Femur (tissue), 1 donor: Measurements from ENCODE around the gene LINC00237.

Source experiments
- DNase-seq: peaks from one replicate; pipeline ENCODE4 v3.0.0-alpha.2; 2017

LINC00237 gene

DNA sequence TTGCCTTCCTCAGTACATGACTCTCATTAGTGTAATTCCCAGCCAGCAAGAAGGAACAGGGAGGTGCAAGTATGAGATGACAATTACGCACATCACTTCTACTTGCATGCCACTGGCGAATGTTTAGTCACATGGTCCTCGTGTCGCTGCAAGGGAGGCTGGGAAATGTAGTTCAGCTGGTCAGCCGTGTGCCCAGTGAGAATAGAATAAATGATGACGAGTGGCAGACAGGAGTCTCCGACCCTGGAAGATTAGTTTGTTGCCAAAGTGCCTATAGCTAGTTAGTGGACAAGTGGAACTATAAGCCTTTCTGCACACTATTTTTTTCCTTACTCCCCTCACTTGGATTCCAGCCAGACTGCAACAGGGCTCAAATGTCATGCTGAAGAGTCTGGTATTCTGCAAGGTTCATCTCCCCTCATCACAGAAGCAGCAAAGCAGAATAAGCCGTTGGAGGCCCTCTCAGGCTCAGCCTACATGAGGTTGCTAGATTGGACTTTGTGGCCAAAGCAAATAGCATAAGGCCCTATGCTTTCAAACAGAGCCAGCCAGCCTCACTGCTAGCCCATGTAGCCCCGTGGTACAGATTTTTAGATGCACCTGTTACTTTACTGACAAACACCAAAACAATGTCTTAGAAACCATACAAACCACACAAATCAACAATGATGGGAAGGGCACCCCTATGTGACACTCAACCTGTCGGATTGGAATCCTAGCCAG is 9.7 kb downstream of the LINC00237 start:
- no peak for DNase-seq

DNA sequence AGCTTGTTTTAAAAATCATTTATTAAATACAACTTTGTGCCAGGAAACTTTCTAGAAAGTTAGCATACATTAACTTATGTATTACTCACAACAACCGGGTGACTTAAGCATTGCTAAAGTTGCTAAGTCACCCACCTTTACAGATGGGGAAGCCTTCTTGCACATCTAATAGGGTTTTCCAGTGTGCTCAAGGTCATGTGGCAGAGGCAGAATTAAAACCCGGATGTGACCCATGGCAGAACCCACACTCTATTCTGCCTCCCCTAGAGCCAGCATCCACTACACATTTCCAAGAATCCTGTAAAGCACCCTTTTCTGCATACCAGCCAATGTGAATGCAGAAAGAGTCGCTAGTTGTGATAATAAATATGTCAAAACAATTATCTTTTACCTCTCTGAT is 13.4 kb downstream of the LINC00237 start:
- no peak for DNase-seq

DNA sequence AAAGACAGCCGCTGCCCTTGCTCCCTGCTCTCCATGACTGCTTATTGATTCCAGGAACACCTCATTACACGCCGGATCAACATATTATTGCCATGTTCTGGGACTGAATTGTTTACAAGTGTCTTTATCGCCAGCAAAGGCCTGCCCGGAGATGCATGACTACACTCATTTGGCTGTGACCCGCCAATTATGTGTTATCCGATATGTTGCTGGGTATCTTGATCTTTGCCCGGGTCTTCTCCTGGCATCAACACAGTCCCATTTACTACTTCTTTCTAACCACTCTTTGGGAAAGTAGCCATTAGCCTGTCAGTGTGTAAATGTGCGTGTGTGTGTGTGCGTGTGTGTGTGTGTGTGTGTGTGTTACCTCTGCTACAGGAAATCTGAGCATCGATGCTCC is 15.4 kb downstream of the LINC00237 start:
- no peak for DNase-seq

DNA sequence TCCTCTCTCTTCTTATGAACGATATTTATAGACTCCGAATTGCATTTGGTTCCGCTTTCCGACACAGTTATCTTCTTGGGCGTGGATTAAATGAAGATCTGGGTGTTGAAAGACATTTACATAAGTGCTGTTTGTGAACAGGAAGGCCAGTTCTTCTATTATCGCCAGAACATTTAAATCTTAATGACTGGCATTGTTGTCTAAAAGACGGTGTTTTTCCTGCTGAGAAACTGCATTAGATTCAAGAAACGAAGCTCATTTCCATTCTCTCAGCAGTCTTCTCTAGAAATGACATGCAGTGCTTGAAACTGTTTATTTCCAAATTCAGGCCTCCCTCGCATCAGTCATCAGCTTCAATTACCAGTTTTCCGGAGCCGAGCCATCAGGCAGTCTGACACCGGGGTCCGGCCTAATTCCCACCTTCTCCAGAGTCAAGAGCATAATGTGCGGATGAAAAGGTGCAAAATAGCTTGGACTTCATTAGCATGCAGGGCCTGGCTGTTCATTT is 16.0 kb downstream of the LINC00237 start:
- no peak for DNase-seq

DNA sequence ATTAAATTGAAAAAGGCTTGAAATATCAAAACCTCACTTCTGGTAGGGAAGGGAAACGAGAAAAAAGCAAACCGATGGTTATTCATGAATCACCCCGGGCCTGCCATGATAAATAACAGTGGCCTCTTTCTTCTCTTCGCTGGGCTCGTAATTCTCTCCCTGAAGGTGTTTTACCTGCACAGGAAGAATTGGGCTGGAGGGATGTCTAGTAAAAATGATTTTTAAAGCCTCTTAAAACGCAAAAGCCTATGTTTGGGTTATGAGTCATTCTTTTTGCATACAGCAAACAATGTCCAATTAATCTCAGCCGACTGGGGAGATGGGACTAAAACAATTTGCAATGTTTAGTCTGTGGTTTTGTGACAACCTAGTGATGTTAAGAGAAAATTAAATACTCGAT is 16.8 kb downstream of the LINC00237 start:
- no peak for DNase-seq

DNA sequence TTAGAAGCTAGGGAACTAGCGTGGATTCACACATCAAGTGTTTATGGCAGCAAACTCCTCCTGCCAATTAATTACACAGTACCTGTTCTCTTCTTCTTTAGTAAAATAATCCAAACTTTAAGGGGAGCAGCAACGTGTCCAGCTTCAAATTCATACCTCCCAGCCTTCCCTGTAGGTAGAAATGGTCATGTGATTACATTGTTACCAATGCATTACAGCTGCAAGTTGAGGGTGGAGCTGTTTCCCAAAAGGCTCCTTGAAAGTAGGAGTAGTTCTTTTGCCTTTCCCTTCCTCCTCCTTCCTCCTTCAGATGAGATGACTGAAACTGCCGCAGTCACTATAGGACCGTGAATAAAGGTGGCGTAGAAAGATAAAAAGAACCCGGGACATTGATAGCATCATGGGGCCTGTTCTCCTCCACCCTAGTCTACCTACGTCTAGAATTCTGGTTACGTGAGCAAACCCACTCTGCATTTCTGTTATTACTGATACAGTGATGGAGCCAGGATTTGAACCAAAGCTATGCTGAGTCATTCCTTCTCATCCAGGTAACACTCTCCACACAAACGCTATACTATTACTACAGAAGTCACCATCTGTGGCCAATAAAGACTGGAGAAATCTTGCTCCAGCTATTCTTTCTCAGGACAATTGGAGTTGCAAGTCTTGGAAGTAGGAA is 18.2 kb downstream of the LINC00237 start:
- no peak for DNase-seq

DNA sequence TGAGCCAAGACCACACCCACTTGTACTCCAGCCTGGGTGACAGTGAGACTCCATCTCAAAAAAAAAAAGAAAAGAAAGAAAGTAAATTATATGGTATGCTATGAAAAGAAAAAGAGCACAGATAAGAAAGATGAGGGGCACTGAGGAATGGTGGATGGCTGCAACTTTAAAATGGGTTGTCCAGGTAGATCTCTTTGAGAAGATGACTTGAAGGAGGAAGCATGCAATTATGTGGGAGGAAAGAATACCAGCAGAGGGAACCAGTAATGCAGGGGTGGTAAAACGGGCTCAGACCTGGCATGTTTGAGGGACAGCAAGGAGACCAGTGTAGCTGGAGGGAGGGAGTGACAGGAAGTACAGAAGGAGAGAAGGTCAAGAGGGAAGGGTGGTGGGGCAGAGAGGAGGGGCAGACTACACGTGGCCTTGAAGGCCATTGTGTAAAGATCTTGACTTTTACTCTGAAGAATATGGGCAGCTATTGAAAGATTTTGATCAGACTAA is 22.3 kb downstream of the LINC00237 start:
- DNase-seq = no peak

DNA sequence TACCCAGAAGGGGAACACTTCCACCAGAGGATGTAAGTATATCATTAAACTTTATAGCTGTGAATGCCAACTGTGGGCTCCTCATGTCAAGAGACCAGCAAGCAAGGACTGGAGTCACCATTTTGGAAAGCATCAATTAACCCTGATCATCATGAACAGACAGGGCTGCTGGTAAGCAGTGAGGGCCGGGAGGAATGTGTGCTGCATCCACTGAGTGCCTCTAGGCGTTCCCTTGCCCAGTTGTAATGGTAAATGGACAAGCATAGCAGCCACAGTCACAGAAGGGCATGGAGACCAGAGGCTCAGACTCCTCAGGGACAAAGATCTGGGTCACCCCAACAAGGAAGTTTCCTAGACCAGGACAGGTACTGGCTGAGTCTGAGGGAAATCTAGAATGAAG is 23.6 kb downstream of the LINC00237 start:
- no peak for DNase-seq

DNA sequence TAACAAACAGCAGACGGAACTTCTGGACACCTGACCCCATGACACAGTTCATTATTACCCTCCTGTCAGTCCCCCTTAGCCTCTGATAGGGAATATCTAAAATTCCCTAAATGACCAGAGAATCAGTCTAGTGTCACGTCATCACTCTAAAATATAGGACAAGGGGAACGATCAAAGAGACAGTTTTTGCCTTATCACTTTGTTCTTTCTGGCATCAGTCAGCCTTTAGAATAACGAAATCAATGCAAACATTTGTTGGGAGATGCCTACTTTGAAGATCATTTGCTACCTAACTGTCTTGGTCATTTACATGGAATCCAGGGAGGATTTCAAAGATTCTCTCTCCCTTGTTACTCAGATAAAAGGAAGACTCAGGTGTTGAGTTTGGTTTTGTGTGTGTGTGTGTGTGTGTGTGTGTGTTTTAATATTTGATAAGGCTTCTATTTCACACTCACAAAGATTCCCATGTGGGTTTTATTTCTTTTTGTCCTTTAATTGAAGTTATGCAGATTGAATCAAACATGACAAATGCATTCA is 28.3 kb downstream of the LINC00237 start:
- no peak for DNase-seq

DNA sequence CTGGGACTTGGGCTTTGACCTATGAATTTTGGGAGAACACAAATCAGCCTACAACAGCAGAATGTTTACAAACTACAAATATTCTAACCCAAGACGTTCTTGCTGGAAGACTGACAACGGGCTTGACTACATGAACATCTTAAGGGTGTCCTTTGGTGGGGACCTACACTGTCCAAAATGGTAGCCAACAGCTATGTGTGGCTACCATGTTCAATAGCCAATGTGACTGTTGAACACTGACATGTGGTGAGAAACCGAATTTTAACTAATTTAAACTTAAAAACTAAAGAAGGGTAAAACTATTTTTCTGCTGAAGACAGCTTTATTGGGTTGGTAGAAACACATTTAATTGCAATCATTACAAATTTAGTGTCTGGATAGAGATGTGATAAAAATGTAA is 30.1 kb downstream of the LINC00237 start:
- no peak for DNase-seq

DNA sequence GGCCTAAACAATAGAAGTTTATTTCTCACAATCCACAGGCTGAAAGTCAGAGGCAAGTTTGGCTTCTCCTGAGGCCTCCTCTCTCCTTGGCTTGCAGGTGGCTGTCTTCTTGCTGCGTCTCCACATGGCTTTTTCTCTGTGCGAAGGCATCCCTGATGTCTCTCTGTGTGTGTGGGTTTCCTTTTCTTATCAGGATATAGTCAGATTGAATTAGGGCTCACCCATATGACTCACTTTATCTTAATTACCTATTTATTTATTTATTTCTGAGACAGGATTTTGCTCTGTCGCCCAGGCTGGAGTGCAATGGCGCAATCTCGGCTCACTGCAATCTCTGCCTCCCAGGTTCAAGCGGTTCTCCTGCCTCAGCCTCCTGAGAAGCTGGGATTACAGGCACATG is 30.7 kb downstream of the LINC00237 start:
- DNase-seq = no peak

DNA sequence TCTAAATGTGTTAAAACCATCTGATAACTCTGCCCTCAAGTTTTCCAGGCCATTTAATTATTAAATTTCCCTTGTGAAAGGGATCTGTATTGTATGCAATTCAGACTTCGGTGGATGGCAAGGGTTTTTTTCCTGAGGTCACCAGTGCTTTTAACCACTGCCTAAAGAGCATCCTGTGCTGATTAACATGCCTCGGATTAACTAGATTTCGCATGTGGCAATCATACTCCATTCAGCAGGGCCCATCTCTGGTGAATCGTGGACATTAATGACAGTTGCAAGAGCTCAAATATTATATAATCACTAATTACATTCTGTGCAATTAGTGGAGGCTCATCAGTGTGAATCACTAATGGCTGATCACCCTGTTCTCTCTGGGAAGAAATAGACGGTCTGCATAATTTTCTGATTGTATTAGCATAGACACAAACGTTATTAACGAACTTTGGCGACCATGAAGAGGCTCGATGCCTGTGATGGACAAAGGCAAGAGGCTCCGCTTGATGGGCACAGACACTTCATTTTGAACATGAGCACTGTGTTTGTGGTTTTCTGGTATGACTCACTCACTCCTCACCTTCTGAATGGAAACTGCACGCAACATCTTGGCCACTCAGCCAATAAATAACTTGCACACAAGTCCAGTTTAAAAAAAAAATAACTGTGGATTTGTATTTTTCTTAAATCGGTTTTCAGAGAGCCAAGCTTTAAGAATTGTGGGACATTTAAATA is 31.4 kb downstream of the LINC00237 start:
- no peak for DNase-seq

DNA sequence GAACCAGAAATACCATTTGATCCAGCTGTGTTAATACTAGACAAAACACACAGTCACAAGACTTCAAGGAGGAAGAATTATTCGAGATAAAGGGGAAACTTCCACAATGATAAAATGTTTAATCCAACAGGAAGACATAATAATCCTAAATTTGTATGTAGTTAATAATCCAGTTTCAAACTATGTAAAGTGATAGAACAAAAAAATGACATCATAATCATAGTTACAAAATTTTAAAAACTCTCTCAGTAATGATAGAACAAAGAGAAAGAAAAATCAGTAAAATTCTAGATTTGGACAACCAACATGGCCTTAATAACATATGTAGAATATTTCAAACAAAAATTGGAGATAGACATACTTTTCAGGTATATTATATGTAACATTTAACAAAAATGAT is 38.9 kb downstream of the LINC00237 start:
- no peak for DNase-seq

DNA sequence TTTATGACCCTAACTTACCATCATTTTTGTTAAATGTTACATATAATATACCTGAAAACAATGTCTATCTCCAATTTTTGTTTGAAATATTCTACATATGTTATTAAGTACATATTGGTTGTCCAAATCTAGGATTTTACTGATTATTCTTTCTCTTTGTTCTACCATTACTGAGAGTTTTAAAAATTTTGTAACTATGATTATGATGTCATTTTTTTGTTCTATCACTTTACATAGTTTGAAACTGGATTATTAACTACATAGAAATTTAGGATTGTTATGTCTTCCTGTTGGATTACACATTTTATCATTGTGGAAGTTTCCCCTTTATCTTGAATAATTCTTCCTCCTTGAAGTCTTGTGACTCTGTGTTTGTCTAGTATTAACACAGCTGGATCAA is 41.2 kb downstream of the LINC00237 start:
- no peak for DNase-seq

DNA sequence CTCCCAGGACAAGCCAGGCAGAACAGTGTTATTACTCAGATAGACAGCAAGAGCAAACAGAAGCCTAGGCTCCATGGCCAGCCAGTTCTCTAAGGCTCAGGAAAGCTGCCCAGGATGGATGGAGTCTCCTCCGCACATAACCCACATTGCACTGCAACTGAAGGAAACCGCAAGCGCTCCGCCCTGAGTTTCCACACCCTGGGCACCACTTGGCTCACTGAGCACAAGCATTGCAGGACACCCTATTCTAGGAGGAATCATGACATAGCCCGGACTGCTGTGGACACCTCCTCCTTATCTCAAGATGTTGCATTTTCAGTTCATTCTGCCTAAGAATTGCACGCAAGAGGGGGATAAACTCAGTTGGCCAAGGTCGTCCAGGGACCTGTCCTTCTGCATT is 42.9 kb downstream of the LINC00237 start:
- no peak for DNase-seq

DNA sequence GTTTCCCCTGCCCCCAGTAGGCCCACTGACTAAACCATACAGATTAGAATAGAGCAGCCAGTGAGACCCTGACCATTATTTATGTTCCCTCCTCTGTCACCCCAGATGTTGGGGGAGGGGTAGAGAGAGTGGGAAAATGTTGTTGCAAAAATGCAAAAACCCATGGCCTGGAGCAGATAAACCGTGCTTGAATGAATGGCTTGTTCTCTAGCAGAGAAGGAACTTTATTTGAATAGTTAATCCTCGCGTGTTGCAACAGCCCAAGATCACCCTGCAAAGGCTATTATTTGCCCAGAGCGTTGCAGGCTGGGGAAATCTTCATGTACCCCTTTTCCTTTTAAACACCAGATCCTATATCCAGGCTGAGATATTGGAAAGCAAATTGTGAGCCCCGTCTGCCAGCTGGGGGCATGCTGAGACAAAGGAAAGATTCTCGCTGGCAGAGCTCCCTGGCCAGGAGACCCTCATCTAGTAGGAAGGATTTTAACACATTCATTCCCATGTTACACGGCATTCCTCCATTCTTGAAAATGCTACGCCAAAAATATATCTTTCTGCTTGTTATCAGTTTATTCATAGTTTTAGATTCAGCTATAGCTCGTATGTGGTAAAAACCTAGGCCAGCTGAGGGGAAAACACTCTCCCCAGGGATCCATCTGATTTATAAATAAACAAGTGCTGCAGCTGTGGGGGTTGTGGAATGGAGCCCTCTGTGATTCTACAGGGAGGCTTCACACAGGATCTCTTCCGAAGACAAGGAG is 53.0 kb downstream of the LINC00237 start:
- DNase-seq = no peak

DNA sequence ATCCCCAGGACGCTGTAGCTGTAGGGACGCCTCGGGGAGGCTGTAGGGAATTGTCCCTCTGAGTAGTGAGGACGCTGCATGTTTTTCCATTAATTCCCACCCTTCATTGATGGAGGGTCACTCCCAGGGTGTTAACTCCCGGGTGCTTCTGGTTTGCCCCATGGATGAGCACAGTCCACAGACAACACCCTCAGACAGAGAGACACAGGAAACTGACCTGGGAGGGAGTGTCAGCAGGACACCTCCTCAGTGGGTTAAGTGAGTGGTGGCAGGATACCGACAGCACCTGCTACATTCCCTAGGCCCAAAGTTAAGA is 53.5 kb downstream of the LINC00237 start:
- DNase-seq = no peak

DNA sequence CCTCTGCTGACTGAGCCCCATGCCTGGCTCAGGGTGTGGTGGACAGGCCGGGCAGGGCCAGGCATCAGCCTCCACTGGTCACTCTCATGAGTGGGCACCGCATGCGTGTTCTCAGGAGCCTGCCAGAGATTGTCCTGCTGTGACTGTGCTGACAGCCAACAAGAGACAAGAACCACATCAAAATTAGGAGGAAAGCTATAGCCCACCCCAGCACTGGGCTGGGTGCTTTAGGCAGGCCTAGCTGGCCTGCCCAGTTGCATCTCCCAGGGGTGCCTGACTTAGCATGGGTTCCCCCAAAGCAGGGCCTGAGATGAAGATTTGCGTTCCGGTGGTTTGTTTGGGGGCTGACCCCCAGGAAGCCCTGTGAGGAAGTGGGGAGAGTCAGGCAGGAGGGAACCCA is 53.9 kb downstream of the LINC00237 start:
- no peak for DNase-seq

DNA sequence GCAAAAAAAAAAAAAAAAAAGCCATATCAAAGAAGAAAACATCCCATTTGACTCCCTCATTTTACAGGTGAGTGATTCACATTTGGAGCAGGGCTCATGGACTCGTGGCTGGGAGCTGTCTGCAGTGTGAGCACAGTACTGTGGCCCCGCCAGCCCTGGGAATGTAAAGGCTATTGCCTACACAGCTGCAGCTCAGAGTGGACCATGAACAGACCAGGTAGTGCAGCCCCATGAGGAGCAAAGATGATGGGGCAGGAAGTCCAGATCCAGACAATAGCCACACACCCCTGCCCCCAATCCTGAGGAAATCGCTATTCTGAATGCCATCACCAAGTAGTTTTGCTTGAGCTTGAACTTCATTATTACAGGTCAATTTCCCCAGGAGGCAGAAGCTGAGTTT is 55.4 kb downstream of the LINC00237 start:
- DNase-seq = no peak

DNA sequence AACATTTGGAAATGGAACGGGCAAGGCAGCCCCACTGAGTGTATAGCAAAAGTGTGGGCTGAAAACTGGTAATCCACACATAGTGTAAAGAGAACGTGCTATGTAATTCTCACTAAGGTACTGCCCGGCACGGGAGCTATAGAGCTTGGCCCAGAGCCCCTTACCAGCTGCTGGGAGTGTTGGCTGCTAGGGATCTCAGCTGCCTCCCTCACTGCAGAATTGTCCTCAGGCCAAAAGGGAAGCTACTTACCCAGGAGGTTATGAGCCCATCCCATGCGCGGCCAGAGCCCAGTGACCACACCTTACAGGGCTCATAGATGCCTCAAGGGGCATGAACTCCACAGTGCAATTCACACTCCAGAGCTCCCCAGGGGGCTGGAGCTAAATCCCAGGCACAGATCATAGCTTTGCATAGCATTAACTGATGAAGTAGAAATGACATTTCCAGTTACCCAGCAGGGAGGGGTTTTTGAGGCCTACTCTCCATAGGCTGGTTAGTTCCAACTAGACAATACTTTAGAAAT is 56.8 kb downstream of the LINC00237 start:
- DNase-seq = no peak

DNA sequence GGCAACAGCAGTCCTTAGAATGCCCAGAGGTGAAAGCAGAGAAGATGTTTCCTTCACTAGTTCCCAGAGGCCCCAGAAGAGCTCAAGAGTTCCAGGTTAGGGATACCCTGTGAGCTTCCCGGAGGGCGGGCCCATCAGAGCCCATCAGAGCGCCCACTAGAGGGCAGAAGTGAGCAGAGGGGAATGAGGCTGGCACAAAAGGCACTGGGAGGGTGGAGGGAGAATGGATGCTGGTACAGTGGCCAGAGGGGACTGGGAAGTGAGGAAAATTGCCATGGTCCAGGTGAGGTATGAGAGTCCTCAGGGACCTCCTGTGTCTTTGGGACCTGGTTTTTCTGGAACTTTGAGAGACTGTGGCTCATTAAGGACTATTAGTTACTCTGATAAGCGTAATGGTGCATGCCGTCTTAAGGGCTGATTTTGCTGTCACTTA is 57.3 kb downstream of the LINC00237 start:
- no peak for DNase-seq

DNA sequence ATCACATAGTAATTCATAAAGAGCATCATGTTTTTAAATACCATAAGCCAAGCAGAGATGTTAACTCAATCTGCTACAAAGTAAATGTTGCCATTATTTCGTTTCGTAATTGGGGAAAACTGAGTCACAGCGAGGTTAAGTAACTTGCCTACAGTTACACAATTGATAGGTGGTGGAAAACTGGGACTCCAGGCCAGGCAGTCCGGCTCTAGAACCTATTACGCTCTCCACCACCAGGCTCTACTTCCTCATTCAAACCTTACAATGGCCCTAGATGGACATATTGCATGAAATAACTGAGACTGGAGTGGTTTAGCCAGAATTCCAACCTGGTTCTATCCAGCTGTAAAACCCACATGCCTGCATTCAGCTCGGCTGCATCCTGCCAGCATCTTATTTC is 58.2 kb downstream of the LINC00237 start:
- no peak for DNase-seq
